ENCODE results near the gene POLR2B.
"Not testable (repeated sequence)": the region's sequence is repeated elsewhere in the genome, so short reads cannot be mapped to it uniquely, and the experiment has no call there.

Gene POLR2B

GRCh38 chr4:56986952-56987351 is 8.3 kb downstream of the POLR2B start:
- no peak for DNase-seq (ENCODE audit: low spot score)

- DNase-seq (ENCODE audit: low spot score) = no peak
These were observed 11.6 kb downstream of the POLR2B start for GRCh38 chr4:56990109-56990905.

- DNase-seq (ENCODE audit: low spot score) = peak; percentile 96
These were observed 16.8 kb downstream of the POLR2B start for GRCh38 chr4:56995525-56995924.

GRCh38 chr4:56999751-57000150 is 21.1 kb downstream of the POLR2B start:
- DNase-seq (ENCODE audit: low spot score) = no peak

GRCh38 chr4:57013543-57014120 is 34.9 kb downstream of the POLR2B start:
- DNase-seq (ENCODE audit: low spot score) = no peak

- no peak for DNase-seq (ENCODE audit: low spot score)
These were observed 40.3 kb downstream of the POLR2B start for GRCh38 chr4:57018980-57019379.

GRCh38 chr4:57020467-57021101 is 41.9 kb downstream of the POLR2B start:
- DNase-seq (ENCODE audit: low spot score) = no peak

- DNase-seq (ENCODE audit: low spot score) = no peak
These were observed 44.4 kb downstream of the POLR2B start for GRCh38 chr4:57023104-57023503.

GRCh38 chr4:57034520-57034919 is 55.8 kb downstream of the POLR2B start:
- no peak for DNase-seq (ENCODE audit: low spot score)

- DNase-seq (ENCODE audit: low spot score) = peak; percentile 44
These were observed 59.4 kb downstream of the POLR2B start for GRCh38 chr4:57037982-57038604.

- DNase-seq (ENCODE audit: low spot score) = no peak
These were observed 60.6 kb downstream of the POLR2B start for GRCh38 chr4:57039345-57039744.

- DNase-seq (ENCODE audit: low spot score) = no peak
These were observed 61.8 kb downstream of the POLR2B start for GRCh38 chr4:57040510-57040909.

- DNase-seq (ENCODE audit: low spot score) = no peak
These were observed 62.3 kb downstream of the POLR2B start for GRCh38 chr4:57041020-57041419.

- no peak for DNase-seq (ENCODE audit: low spot score)
These were observed 64.0 kb downstream of the POLR2B start for GRCh38 chr4:57042711-57043169.

GRCh38 chr4:57043347-57044251 is 64.9 kb downstream of the POLR2B start:
- DNase-seq (ENCODE audit: low spot score) = peak; percentile 14

GRCh38 chr4:57044279-57044678 is 65.6 kb downstream of the POLR2B start:
- DNase-seq (ENCODE audit: low spot score) = no peak

GRCh38 chr4:57044996-57045395 is 66.3 kb downstream of the POLR2B start:
- no peak for DNase-seq (ENCODE audit: low spot score)

GRCh38 chr4:57047046-57047445 is 68.3 kb downstream of the POLR2B start:
- DNase-seq (ENCODE audit: low spot score) = not testable (repeated sequence)

- no peak for DNase-seq (ENCODE audit: low spot score)
These were observed 70.1 kb downstream of the POLR2B start for GRCh38 chr4:57048590-57049304.

- peak; percentile 52 for DNase-seq (ENCODE audit: low spot score)
These were observed 72.4 kb downstream of the POLR2B start for GRCh38 chr4:57051095-57051494.

- DNase-seq (ENCODE audit: low spot score) = no peak
These were observed 72.8 kb downstream of the POLR2B start for GRCh38 chr4:57051524-57051923.

Data from pons (tissue), 1 donor.